Kidney (tissue), 14 donors: Measurements from ENCODE around the gene BPIFA1. TPM values are rescaled to one million over a fixed set of nuclear protein-coding genes. Genes with fewer than 3 reads are reported as not detected.

Source experiments
- DNase-seq, 5 donors: peaks; one replicate each; pipeline ENCODE4 v3.0.0-alpha.2; 2013 to 2020
- FAIRE-seq: peaks from 2 replicates; lab custom pipeline; 2012; peaks lifted over from hg19 to GRCh38; lab: Jason Lieb, UNC
- H3K27ac ChIP-seq, 2 donors: one replicate each; pipeline ENCODE4 v1.7.0; 2013; ENCODE audit warnings: low read depth in 2 of 2, low read length in 2 of 2, inconsistent platforms in 1 of 2
- H3K27me3 ChIP-seq: one replicate; pipeline ENCODE4 v1.7.1; 2013; ENCODE audit warnings: low read length, inconsistent platforms; ENCODE audit not compliant: control insufficient read depth, insufficient read depth
- H3K36me3 ChIP-seq, 3 donors: one replicate each; pipeline versions ENCODE4 v1.7.0 to v1.7.1; 2013; ENCODE audit warnings: low read length in 3 of 3, control low read depth in 1 of 3, inconsistent platforms in 1 of 3; ENCODE audit not compliant: insufficient read depth in 3 of 3, control insufficient read depth in 2 of 3
- H3K4me1 ChIP-seq, 3 donors: one replicate each; pipeline versions ENCODE4 v1.7.0 to v1.7.1; 2013; ENCODE audit warnings: low read length in 3 of 3, inconsistent platforms in 1 of 3, low read depth in 1 of 3; ENCODE audit not compliant: control insufficient read depth in 2 of 3, insufficient read depth in 2 of 3
- H3K4me3 ChIP-seq, 3 donors: one replicate each; pipeline versions ENCODE4 v1.7.0 to v1.8.1; 2013; ENCODE audit warnings: low read length in 3 of 3, control low read depth in 1 of 3, inconsistent platforms in 1 of 3
- H3K9ac ChIP-seq, 3 donors: one replicate each; pipeline versions ENCODE4 v1.7.0 to v1.7.1; 2013; ENCODE audit warnings: low read length in 3 of 3, control low read depth in 1 of 3, inconsistent platforms in 1 of 3
- H3K9me3 ChIP-seq, 3 donors: one replicate each; pipeline versions ENCODE4 v1.7.0 to v1.7.1; 2013; ENCODE audit warnings: low read length in 3 of 3, control low read depth in 1 of 3, inconsistent platforms in 1 of 3; ENCODE audit not compliant: control insufficient read depth in 2 of 3, insufficient read depth in 1 of 3
- intact Hi-C: fragments of 100-400 bp; cut with DNase I; formaldehyde crosslinking; loops from one replicate; pipeline ENCODE4 v1.11.1; 2022
- polyA plus RNA-seq: library from polyadenylated mRNA; stranded (reverse); fragments of 350-450 nt; fragmentation: Illumina TruSeq; extraction: RNeasy Lipid Tissue Mini Kit (QIAGEN cat#74804); gene quantifications from one replicate; pipeline ENCODE4 v1.2.3, GENCODE V29; 2014; ENCODE audit warnings: low read depth, low replicate concordance; ENCODE audit not compliant: insufficient read depth
- total RNA-seq: library from RNA; stranded (reverse); fragmentation: NEBNext Ultra II Directional; extraction: Animal tissue kit (Norgen Biotek cat#: 25700); gene quantifications from one replicate; pipeline ENCODE4 v1.2.1, GENCODE V29; 2021
- TF ChIP-seq, protein P1 (sequence below): IDR thresholded peaks from 3 replicates; pipeline ENCODE4 v1.5.1; 2012; ENCODE audit warnings: mild to moderate bottlenecking, moderate library complexity, borderline replicate concordance; ENCODE audit not compliant: insufficient read depth; ENCODE audit errors: extremely low read depth
- donor health status: control.
- donor health status: control.
- donor health status: control.
- donor health status: control.
- donor health status: control.
- donor health status: DM: yes; HTN: yes; CAD: no.
- donor health status: Normal renal cell carcinoma (clear cell type).

Gene BPIFA1
- total and polyA plus RNA-seq, 2 donors from 2014 or later: not detected

- Histone ChIP-seq H3K4me1 (no peaks in the 10 kb centered on the region), H3K27ac (no peak overlapping the region), H3K4me3 (no peak overlapping the region), H3K27me3 (no peaks in the 10 kb centered on the region), H3K9me3 (no peaks in the 10 kb centered on the region), H3K9ac (no peak overlapping the region), H3K36me3 (no peaks in the 10 kb centered on the region)
- no peak for FAIRE-seq
- TF ChIP-seq, protein P1, sequence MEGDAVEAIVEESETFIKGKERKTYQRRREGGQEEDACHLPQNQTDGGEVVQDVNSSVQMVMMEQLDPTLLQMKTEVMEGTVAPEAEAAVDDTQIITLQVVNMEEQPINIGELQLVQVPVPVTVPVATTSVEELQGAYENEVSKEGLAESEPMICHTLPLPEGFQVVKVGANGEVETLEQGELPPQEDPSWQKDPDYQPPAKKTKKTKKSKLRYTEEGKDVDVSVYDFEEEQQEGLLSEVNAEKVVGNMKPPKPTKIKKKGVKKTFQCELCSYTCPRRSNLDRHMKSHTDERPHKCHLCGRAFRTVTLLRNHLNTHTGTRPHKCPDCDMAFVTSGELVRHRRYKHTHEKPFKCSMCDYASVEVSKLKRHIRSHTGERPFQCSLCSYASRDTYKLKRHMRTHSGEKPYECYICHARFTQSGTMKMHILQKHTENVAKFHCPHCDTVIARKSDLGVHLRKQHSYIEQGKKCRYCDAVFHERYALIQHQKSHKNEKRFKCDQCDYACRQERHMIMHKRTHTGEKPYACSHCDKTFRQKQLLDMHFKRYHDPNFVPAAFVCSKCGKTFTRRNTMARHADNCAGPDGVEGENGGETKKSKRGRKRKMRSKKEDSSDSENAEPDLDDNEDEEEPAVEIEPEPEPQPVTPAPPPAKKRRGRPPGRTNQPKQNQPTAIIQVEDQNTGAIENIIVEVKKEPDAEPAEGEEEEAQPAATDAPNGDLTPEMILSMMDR: no peak
- intact Hi-C loops: no loop called here
- no peak for DNase-seq
Observed at GRCh38 chr20:33259371-33259770, 23.6 kb downstream of the BPIFA1 start.

DNA sequence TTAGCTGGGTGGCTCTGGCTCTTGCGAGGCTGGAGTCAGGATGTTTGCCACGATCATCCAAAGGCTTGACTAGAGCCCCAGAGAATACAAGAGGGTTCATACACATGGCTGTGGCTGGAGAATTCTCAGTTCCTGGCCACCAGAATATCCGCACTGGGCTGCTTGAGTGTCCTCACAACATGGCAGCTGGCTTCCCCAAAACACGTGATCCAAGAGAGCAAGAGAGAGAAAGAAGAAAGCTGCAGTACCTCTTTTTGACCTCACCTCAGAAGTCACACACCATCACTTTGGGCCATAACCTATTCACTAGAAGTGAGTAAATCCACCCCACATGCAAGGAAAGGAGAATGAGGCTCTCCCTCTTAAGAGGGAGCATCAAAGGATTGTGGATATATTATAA, 25.7 kb downstream of the BPIFA1 start:
- FAIRE-seq: no peak
- no peak overlapping the region for H3K9ac ChIP-seq
- no peak overlapping the region for H3K27ac ChIP-seq
- DNase-seq: no peak
- no peaks in the 10 kb centered on the region for H3K36me3 ChIP-seq
- intact Hi-C loops: no loop called here
- H3K4me3 ChIP-seq: no peak overlapping the region
- no peaks in the 10 kb centered on the region for H3K4me1 ChIP-seq
- TF ChIP-seq, protein P1: no peak
- no peaks in the 10 kb centered on the region for H3K27me3 ChIP-seq
- no peaks in the 10 kb centered on the region for H3K9me3 ChIP-seq

DNA sequence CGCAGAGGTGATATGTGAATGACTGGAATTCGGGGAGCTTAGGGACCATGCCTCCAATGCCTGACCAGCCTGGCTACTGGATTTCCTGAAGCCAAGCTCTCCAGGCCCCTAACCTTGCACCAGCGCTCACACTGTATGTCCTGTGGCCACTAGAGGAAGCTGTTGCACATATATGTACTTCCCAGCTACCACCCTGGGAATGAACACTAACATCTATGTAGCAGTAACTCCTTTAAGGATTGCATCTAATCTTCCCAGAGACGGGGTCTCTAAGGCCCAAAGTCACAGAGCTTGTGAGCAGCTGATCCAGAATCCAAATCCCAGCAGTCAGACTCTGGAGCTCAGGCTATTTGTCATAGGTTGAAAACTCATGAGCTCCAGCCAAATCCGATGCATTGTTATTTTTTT, 26.9 kb downstream of the BPIFA1 start:
- H3K4me1 ChIP-seq: no peaks in the 10 kb centered on the region
- TF ChIP-seq, protein P1: peak; percentile 71
- DNase-seq (peak in 4 of 5 donors; percentile 40 to 77 (median 61)), FAIRE-seq (no peak)
- H3K4me3 ChIP-seq: no peak overlapping the region
- H3K36me3 ChIP-seq: no peaks in the 10 kb centered on the region
- H3K9me3 ChIP-seq: no peaks in the 10 kb centered on the region
- H3K9ac ChIP-seq: no peak overlapping the region
- intact Hi-C loops: no loop called here
- no peak overlapping the region for H3K27ac ChIP-seq
- H3K27me3 ChIP-seq: no peaks in the 10 kb centered on the region

DNA sequence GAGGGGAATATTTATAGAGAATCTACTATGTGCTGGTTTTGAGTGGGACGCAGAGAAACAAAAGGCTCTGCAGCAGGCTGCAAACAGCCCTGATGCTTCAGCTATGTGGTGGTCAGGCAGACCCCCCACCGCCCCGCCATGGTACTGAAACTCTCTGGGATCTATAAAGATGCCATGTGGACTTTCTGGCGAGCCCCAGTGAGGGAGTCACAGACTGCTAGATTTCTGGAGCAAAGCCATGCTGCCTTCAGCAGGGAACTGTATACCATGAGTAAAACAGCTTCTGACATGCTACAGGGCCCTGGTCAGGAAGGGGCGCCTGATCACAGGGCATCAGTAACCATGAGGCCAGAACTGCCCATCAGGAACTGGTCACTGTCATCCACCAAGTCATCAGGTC, 28.0 kb downstream of the BPIFA1 start:
- H3K4me3 ChIP-seq: no peak overlapping the region
- no peak for FAIRE-seq
- intact Hi-C loops: no loop called here
- H3K27me3 ChIP-seq: no peaks in the 10 kb centered on the region
- no peaks in the 10 kb centered on the region for H3K9me3 ChIP-seq
- DNase-seq: no peak
- no peaks in the 10 kb centered on the region for H3K36me3 ChIP-seq
- TF ChIP-seq, protein P1: no peak
- no peaks in the 10 kb centered on the region for H3K4me1 ChIP-seq
- no peak overlapping the region for H3K27ac ChIP-seq
- no peak overlapping the region for H3K9ac ChIP-seq
